ENCODE measurements around the gene LMF1.

- TF ChIP-seq, protein P1, sequence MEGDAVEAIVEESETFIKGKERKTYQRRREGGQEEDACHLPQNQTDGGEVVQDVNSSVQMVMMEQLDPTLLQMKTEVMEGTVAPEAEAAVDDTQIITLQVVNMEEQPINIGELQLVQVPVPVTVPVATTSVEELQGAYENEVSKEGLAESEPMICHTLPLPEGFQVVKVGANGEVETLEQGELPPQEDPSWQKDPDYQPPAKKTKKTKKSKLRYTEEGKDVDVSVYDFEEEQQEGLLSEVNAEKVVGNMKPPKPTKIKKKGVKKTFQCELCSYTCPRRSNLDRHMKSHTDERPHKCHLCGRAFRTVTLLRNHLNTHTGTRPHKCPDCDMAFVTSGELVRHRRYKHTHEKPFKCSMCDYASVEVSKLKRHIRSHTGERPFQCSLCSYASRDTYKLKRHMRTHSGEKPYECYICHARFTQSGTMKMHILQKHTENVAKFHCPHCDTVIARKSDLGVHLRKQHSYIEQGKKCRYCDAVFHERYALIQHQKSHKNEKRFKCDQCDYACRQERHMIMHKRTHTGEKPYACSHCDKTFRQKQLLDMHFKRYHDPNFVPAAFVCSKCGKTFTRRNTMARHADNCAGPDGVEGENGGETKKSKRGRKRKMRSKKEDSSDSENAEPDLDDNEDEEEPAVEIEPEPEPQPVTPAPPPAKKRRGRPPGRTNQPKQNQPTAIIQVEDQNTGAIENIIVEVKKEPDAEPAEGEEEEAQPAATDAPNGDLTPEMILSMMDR (IDR thresholded peaks at IDR 0.05), result no peak
- no peak for TF ChIP-seq POLR2A (IDR thresholded peaks at IDR 0.05)
These were observed 114.0 kb downstream of the LMF1 start for GRCh38 chr16:856811-857210.
